ENCODE measurements around the gene ICA1. TPM values are rescaled to one million over a fixed set of nuclear protein-coding genes. Genes with fewer than 3 reads are reported as not detected.

Gene ICA1
- total RNA-seq, 1 donor from 2014 or later: 1.2 TPM

- intact Hi-C loops (cut with micrococcal nuclease): no loop called here
Measured at GRCh38 chr7:8136051-8136730, 125.8 kb downstream of the ICA1 start.

DNA sequence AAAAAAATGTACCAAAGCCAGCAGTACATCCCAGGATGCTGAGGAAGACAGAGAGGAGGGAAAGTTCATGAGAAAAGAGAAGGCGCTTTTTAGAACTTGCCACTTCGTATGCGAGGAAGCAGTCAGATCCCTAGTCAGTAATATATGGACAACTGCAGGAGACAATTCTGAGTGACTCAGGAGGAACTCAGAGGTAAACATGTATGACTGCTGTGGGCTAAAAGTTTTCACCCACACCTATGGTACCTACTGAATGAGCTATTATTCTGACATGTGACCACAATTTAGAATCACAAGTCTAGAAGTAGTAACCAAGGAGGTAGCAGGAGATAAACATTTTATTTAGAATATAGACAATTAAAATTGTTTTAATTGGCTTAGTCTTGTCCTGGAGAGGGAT, 126.5 kb downstream of the ICA1 start:
- intact Hi-C loops (cut with micrococcal nuclease): no loop called here

DNA sequence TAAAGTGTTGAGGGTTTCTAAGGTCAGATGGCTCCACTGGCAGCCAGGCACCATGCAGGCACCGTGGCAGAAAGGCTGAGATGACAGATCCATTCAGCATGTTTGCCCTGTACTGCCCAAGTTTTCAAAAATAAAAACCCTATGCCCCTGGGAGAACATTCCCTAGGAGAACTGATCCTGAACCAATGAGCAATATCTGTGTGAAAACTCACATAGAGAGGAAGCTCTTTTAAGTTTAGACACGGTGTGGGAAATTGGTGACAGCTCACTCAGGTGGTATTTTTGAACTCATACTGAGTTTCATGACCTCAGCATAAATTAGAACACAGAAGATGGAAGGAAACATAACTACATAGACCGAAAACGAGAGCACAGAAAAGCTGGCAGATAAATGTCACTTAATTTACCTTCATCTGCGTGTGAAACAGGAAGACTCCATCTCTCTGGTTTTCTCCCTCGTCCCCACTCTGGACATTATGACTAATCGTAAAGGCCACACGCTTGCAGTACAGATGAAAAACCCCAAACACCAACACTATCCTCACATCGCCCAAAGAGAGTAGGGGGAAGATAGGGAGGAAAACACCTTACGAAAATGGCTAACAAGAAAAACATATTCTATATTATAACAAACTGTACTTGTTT, 127.8 kb downstream of the ICA1 start:
- intact Hi-C loops (cut with micrococcal nuclease): loop anchor here (5.0 kb wide), 3 partner anchors 317 to 952 kb away; partner anchors contain the start of genes C1GALT1 and UMAD1

DNA sequence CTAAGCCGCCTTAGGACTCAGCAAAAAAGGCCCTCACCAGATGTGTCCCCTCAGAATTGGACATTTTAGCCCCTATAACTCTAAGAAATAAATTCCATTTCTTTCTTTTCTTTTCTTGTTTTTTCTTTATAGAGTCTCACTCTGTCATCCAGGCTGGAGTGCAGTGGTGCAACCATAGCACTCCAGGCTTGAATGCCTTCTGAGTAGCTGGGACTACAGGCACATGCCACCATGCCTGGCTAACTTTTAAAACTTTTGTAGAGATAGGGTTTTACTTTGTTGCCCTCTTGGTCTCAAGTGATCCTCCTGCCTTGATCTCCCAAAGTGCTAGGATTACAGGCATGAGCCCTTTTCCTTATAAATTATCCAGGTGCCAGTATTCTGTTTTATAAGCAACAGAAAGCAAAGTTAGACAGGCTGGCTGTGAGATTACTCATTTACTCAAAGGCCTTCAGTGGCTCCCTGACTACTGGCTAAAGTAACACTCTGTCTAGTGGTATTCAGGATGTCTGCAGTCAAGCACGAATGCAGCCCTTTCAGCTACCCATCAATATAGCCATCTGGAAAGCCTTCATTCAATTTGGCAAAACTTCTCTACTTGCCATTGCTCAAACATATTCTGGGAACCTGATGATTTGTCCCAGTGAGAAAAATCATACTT, 128.6 kb downstream of the ICA1 start:
- intact Hi-C loops (cut with micrococcal nuclease): loop anchor here (2.0 to 5.0 kb wide), 5 partner anchors 19 to 951 kb away; partner anchors contain the start of genes C1GALT1 and UMAD1

DNA sequence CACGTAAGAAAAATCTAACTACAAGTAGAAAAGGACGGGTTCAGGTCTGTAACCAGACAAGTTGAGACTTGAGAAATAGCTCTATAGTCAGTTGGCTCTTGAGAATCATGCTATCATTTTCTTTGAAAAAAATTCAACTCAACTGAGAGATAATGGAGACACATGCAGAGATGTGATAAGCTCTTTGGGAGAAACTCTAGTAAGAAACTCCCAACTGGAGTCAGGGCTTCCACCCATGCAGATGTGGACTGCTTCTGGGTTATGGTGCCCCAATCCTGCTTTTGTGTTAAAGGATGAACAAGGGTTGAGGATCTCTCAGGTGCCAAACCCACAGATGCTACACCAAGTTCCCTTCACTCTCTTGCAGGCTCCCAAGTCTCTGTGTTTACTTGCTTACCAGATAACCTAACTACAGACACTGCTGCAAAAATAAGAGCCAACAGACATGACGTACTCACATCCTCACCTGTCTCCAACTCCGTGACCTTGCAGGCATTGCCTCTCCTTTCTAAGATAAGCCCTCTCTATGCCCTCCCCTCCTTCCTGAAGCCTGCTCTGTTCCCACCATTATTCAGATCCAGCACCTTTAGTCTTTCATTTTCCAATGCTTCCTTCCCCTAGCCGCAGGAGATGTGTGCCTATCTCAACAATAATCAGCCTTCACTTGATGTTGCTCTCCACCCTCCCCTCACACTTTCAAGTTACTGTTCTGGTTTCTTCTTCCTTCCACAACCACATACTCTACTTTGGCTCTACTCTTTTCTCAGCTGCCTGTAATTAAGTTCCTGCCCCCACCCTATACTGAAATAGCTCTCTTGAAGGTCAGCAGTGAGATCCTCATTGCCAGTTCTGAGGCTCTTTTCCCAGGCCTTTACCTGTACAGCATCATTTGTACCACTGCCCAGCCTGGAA, 130.0 kb downstream of the ICA1 start:
- intact Hi-C loops (cut with micrococcal nuclease): loop anchor here (1.0 to 5.0 kb wide), 6 partner anchors 17 to 950 kb away; partner anchors contain the start of genes C1GALT1 and UMAD1

- intact Hi-C loops (cut with micrococcal nuclease): loop anchor here (5.0 kb wide), 3 partner anchors 313 to 948 kb away; partner anchors contain the start of genes C1GALT1 and UMAD1
Measured at GRCh38 chr7:8130663-8131062, 131.3 kb downstream of the ICA1 start.

DNA sequence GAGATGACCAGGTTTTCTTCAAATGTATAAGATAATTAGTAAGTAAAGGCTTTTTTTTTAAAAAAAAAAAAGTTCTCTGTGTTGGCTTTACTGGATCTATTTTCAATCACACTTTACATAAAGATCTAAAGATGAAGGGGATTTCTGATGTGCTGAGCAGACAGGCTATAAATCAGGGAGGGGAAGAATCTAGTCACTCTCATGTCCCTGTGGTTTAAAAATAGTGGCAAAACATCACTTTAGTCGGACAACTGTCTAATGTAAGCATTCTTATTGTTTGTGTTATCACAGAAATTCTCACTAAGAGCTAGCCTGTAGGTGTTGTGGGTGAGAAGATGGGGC, 132.7 kb downstream of the ICA1 start:
- intact Hi-C loops (cut with micrococcal nuclease): loop anchor here (5.0 kb wide), 3 partner anchors 82 to 872 kb away; no protein-coding TSS in a partner anchor

DNA sequence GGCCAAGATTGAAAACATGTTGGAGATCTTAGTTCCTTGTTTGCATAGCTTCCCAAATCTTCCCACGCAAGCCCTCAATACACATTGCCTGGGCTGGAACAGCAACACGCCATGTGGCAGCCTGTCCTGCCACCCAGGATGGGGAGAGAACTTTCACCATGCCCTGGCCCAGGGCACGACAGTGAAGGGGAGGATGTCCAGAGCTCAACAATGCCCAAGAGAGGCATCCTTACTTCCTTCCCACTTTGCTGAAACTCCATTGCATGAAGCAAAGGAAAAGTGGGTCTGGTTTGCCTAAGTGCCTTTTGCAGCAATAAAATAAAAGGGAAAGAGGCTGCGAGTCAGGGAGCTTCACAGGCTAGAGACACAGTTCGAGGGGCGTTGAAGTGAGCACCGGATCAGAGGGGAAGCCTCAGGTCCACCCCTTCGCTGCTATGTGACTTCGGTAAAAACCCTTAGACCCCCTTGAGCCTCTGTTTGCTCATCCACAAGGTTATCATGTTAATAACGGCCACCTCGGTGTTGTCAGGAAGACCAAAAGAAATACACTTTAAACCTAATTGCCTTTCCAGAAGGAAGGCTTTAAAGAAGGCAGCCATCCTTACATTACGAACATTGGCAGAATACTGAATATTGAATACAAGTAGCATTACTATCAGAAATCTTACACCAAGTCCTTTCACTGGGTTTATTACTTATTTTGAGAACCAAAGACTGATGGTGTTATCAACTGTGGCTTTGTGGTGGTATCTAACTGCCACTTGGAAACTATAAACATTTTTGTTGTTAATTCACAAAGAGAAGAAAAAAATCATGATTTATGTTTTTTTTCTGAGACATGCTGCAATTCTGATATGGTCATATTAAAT, 133.3 kb downstream of the ICA1 start:
- intact Hi-C loops (cut with micrococcal nuclease): loop anchor here (5.0 kb wide), 3 partner anchors 81 to 871 kb away; no protein-coding TSS in a partner anchor

- intact Hi-C loops (cut with micrococcal nuclease): loop anchor here (1.0 to 5.0 kb wide), 4 partner anchors 79 to 869 kb away; partner anchors contain the start of gene GLCCI1
Measured at GRCh38 chr7:8126601-8127167, 135.3 kb downstream of the ICA1 start.

DNA sequence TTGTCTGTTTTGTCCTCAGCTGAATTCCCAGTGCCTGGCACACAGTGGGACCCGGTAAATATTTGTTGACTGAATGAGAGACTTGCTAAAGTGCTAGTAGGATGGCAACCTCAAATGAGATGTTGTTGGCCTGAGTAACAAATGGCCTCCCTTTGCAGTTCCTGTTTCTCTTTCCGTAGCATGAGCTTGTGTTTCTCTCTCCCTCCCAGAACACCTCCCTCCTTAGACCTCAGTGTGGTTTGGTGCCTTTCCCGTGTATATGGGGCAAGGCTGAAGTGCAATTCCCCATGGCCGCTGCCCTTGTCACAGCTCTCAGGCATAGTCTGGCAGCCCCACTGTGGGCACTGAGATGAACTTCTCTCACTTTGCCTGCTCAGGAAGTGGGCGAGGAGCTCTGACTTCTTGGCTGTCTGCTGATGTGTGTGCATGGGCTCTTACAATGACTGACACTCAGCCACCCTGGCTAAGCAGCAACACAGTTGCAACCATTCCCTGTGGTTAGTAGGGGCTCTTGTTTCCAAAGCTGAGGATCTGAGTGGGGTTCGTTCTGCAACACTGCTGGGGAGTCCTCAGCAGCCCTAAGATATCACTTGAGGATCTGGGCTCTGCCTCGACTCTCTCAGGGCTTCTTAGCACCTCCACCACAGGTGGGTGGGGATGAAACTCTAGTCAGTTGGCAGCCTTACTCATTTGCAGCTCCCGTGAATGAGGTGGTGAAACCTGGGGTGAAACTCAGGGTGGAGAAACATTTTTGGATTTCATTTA, 136.1 kb downstream of the ICA1 start:
- intact Hi-C loops (cut with micrococcal nuclease): loop anchor here (1.0 to 5.0 kb wide), 5 partner anchors 50 to 869 kb away; partner anchors contain the start of gene GLCCI1

DNA sequence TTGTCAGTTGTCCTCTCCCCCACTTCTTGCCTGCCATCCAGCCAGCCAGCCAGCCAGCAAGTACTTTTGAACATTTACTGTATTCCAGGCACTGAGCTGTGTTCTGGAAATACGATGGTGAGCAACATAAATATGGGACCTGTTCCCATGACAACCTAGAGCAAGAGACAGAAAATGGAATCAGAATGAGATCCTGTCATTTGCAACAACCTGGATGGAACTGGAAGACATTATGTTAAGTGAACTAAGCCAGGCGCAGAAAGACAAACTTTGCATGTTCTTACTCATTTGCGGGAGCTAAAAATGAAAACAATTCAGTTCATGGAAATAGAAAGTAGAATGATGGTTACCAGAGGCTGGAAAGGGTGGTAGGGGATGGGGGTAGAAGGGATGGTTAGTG, 140.7 kb downstream of the ICA1 start:
- intact Hi-C loops (cut with micrococcal nuclease): no loop called here

DNA sequence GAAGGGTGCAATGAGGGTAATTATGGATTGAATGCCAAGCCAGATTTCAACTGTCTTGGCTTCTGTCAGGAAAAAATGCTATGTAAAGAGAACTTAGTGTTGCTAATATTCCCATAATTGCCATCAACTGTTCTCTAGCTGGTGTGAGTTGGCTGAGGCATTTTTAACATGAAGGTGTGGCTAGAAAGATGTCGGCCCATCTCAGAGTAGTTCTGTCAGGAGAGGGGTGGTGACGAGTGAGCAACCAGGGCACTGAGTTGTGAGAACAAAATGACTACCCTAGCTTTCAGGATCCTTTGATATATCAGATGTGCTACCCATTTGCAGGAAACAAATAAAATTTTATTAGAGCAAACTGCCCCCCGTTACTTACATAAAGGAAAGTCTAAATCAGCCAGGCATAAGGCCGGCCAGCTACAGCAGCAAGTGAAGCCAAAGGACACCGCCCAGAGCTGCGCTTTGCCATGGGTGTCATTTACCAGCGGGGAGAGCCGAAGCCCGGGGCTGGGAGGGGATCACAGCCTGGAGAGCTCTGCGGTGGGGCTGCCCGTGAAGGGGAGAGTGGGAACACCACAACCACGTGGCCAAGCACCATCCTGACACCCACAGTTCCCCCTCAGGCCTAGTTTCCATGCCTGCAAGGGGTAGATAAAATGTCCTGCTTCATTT, 141.4 kb downstream of the ICA1 start:
- intact Hi-C loops (cut with micrococcal nuclease): no loop called here

DNA sequence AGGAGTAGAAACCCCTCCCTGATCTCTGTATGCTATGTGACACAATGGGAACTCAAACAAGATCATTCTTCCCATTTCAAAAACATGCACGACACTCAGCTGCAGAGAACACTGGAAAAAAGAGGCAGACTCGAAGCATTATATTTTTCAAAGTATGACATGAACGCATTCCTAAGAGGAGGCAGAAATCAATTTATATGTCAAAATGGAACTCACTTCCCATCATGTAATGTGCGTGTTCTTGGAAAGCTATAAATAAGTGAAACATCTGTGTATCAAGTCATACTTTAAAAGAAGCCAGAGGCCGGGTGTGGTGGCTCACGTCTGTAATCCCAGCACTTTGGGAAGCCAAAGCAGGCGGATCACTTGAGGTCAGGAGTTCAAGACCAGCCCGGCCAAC, 142.7 kb downstream of the ICA1 start:
- intact Hi-C loops (cut with micrococcal nuclease): no loop called here

- intact Hi-C loops (cut with micrococcal nuclease): no loop called here
Measured at GRCh38 chr7:8117195-8117594, 144.8 kb downstream of the ICA1 start.

DNA sequence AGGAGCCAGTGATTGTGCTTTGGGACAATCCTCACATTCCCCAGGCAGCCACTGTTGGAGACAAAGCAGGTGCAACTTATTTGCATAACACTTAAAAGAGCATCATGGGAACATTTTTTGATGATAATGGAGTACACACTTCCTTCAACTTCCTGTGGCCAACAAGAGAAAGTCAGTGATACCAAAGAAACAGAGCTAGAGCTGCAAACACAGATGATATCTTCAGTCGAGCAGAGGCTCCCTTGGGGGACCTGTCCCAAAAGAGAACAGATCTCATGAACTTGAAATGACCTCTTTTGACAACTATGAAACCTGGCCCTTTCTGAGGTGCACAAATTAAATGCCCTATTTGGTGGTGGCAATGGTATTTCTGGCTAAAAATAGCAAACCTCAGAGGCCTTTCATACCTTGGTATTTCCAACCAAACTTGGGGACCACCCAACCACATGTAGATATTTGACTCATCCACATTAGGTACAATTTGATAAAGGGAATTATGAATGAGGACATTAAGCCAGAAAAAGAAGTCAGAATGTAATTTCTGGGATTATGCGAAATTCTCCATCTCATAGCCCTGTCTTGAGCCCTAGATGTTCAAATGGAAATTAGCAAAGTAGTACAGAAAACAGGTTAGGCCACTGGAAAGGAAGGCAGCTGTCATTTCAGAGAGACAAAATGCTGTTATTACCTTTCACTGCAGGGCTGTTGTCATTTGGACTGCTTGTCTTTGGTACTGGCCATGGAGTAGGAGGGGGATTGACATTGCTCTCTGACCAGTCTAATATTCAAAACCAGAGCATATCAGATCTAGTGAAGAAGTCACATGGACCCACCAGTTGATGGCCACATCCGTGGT, 146.2 kb downstream of the ICA1 start:
- intact Hi-C loops (cut with micrococcal nuclease): loop anchor here (2.0 kb wide), 1 partner anchor 17 kb away; no protein-coding TSS in a partner anchor

DNA sequence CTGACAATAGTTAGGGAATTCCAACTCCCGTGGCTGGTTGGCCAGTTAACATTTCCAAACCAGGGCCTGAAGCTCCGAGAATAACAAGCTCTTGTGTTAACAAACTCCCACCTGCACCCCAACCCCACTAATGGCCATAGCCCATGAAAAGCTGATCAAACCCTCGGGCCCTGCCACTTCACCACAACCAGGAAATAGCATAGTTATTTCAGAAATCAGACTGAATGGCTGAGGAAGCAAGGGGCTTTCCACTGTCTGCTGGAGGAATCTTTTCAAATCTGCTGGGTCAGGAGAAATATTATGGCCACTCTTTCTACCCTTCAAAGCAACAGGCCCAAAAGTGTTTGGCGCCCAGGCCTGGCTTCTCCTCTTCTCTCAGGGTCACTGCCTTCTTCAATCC, 147.8 kb downstream of the ICA1 start:
- intact Hi-C loops (cut with micrococcal nuclease): loop anchor here (2.0 kb wide), 1 partner anchor 19 kb away; no protein-coding TSS in a partner anchor

DNA sequence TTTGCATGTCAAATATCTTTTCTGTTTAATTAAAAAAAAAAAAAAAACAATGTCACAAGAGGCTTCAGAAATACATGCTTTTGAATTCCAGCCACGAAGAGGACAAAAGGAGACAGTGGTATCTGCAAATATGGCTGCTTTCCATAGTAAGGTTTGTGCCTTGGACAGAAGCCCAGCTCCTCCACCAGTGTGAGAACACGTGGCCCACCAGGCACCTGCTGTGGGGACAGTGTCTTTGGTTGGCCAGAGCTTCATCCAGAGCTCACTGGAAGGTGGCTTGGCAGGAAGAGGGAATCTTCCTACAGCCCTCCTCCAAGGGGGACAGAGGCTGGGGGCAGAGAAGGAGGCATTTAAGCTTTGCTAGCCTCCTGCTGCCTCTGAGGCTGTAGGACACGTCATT, 148.8 kb downstream of the ICA1 start:
- intact Hi-C loops (cut with micrococcal nuclease): no loop called here
